Stomach (tissue), 9 donors: ENCODE measurements around the gene SND1. TPM values are rescaled to one million over a fixed set of nuclear protein-coding genes. Genes with fewer than 3 reads are reported as not detected.
"Not testable (repeated sequence)": the region's sequence is repeated elsewhere in the genome, so short reads cannot be mapped to it uniquely, and the experiment has no call there.

Source experiments
- DNase-seq, 2 donors: peaks; one replicate each; pipeline versions ENCODE4 v3.0.0 to v3.0.0-alpha.2; 2013 to 2019
- H3K27ac ChIP-seq, 5 donors: fragments of 200-600 bp in 4 of 5; sonication (generic) in 4 of 5; one replicate each; pipeline ENCODE4 v1.5.1; 2013 to 2019; ENCODE audit warnings: mild to moderate bottlenecking in 1 of 5, moderate library complexity in 1 of 5
- H3K27me3 ChIP-seq, 3 donors: fragments of 200-600 bp; sonication (generic); one replicate each; pipeline ENCODE4 v1.5.1; 2017 to 2019; ENCODE audit warnings: mixed run types in 1 of 3
- H3K36me3 ChIP-seq, 4 donors: fragments of 200-600 bp; sonication (generic); 1 replicate in 3 of 4; 2 replicates in 1 of 4; pipeline ENCODE4 v1.5.1; 2016 to 2019
- H3K4me1 ChIP-seq, 4 donors: fragments of 200-600 bp; sonication (generic); one replicate each; pipeline ENCODE4 v1.5.1; 2016 to 2019
- H3K4me3 ChIP-seq, 4 donors: fragments of 200-600 bp; sonication (generic) in 3 of 4; one replicate each; pipeline ENCODE4 v1.5.1; 2016 to 2019; ENCODE audit warnings: mild to moderate bottlenecking in 1 of 4
- H3K9me3 ChIP-seq, 4 donors: fragments of 200-600 bp; sonication (generic); one replicate each; pipeline ENCODE4 v1.5.1; 2016 to 2019
- CTCF ChIP-seq, 7 experiments: fragments of 450-650 bp in 4 of 7; fragments of 200-600 bp in 3 of 7; sonication (generic) in 3 of 7; IDR thresholded peaks; one replicate each; pipeline ENCODE4 v1.5.1; 2016 to 2019; ENCODE audit warnings: antibody characterized with exemption in 7 of 7, control low read depth in 2 of 7, mild to moderate bottlenecking in 1 of 7
- EP300 ChIP-seq: sonication (generic); formaldehyde crosslinking; IDR thresholded peaks from one replicate; pipeline ENCODE4 v1.6.1; 2017; ENCODE audit warnings: antibody characterized with exemption
- POLR2A ChIP-seq, 4 donors: fragments of 450-650 bp; IDR thresholded peaks; one replicate each; pipeline ENCODE4 v1.6.1; 2016; ENCODE audit warnings: antibody characterized with exemption in 4 of 4, control low read depth in 2 of 4, mild to moderate bottlenecking in 1 of 4, moderate library complexity in 1 of 4
- POLR2AphosphoS5 ChIP-seq, 3 donors: sonication (generic); formaldehyde crosslinking; IDR thresholded peaks; one replicate each; pipeline ENCODE4 v1.6.1; 2016; ENCODE audit warnings: antibody characterized with exemption in 3 of 3
- WGBS, 5 donors: extraction: QIAGEN DNeasy Blood & Tissue Kit in 3 of 5; methylation state at CpG; one replicate each; pipeline versions ENCODE4 v1.1.5 to v1.1.7; 2013 to 2018; 5-methylcytosine and 5-hydroxymethylcytosine counted together
- intact Hi-C: fragments of 100-400 bp; cut with DNase I; formaldehyde crosslinking; loops from one replicate; pipeline ENCODE4 v1.15.1; 2023; ENCODE audit warnings: low total_unique reads
- polyA plus RNA-seq, 3 donors: library from polyadenylated mRNA; stranded (reverse); fragments of 200-250 nt; gene quantifications; one replicate each; pipeline ENCODE4 v1.2.3, GENCODE V29; 2013
- total RNA-seq, 5 donors: library from RNA; depleted of rRNA; stranded (reverse); fragments of >200 nt; gene quantifications; one replicate each; pipeline versions ENCODE4 v1.1.0 to v1.2.3, GENCODE V29; 2014 to 2016
- donor health status: healthy with polysubstance abuse.
- donor health status: Bipolar disorder and iron deficiency.
- donor health status: healthy.

SND1 gene
- total and polyA plus RNA-seq, 8 donors: 63.3 to 799 (median 126) TPM

GRCh38 chr7:128108129-128108528, 456.1 kb downstream of the SND1 start:
- H3K9me3 ChIP-seq: no peaks in the 10 kb centered on the region
- no peak overlapping the region for H3K4me3 ChIP-seq
- TF ChIP-seq POLR2AphosphoS5 (IDR thresholded peaks at IDR 0.05): no peak
- TF ChIP-seq CTCF (IDR thresholded peaks at IDR 0.05): no peak
- no peak for TF ChIP-seq EP300
- TF ChIP-seq POLR2A (IDR thresholded peaks at IDR 0.05): no peak
- H3K4me1 ChIP-seq: peaks cover 13 to 26% (median 18%) of the 10 kb centered on the region in 4 donors
- intact Hi-C loops: no loop called here
- H3K36me3 ChIP-seq: no peaks in the 10 kb centered on the region
- DNase-seq: no peak
- H3K27me3 ChIP-seq: peaks cover 0 to 43% (median 14%) of the 10 kb centered on the region in 3 donors
- no peak overlapping the region for H3K27ac ChIP-seq
- 66 to 81% (median 73%) methylated on average over 4 to 7 of the region's 7 CpGs for WGBS, 5 donors

GRCh38 chr7:128108641-128109423, 456.8 kb downstream of the SND1 start:
- H3K36me3 ChIP-seq: no peaks in the 10 kb centered on the region
- peak in 1 of 2 donors; percentile 56 for DNase-seq
- H3K9me3 ChIP-seq: no peaks in the 10 kb centered on the region
- no peak overlapping the region for H3K4me3 ChIP-seq
- H3K4me1 ChIP-seq: peaks cover 6 to 18% (median 11%) of the 10 kb centered on the region in 4 donors
- intact Hi-C loops: no loop called here
- TF ChIP-seq EP300 (no peak), POLR2A (IDR thresholded peaks at IDR 0.05) (no peak), CTCF (IDR thresholded peaks at IDR 0.05) (no peak), POLR2AphosphoS5 (IDR thresholded peaks at IDR 0.05) (no peak)
- peak overlapping the region in 1 of 5 donors; percentile 42 for H3K27ac ChIP-seq
- WGBS, 5 donors: 55 to 68% (median 59%) methylated on average over 11 of the region's 11 CpGs
- peaks cover 0 to 36% (median 7%) of the 10 kb centered on the region in 3 donors for H3K27me3 ChIP-seq

- WGBS, 5 donors: 71 to 79% (median 75%) methylated on average over 12 of the region's 12 CpGs
Observed at GRCh38 chr7:128109424-128109969, 457.5 kb downstream of the SND1 start.

GRCh38 chr7:128110641-128111364, 458.8 kb downstream of the SND1 start:
- Histone ChIP-seq H3K4me3 (no peak overlapping the region), H3K36me3 (no peaks in the 10 kb centered on the region), H3K27ac (no peak overlapping the region), H3K4me1 (peaks cover 0 to 10% (median 4%) of the 10 kb centered on the region in 4 donors), H3K9me3 (no peaks in the 10 kb centered on the region), H3K27me3 (peaks cover 0 to 22% (median 0%) of the 10 kb centered on the region in 3 donors)
- intact Hi-C loops: no loop called here
- TF ChIP-seq CTCF (IDR thresholded peaks at IDR 0.05): no peak
- 82 to 95% (median 89%) methylated on average over 2 of the region's 2 CpGs for WGBS, 5 donors
- DNase-seq: no peak

More at GRCh38 chr7:128109424-128109969, 457.5 kb downstream of the SND1 start:
- H3K36me3 ChIP-seq, H3K9me3 ChIP-seq, intact Hi-C loops, DNase-seq, H3K4me3 ChIP-seq: not testable (repeated sequence)
- H3K27me3 ChIP-seq: peaks cover 0 to 30% (median under 1%) of the 10 kb centered on the region in 3 donors
- peak overlapping the region in 1 of 5 donors; percentile 42 for H3K27ac ChIP-seq
- H3K4me1 ChIP-seq: peaks cover 0 to 12% (median 4%) of the 10 kb centered on the region in 4 donors
